Measurements from ENCODE around the gene MOV10L1.

DNA sequence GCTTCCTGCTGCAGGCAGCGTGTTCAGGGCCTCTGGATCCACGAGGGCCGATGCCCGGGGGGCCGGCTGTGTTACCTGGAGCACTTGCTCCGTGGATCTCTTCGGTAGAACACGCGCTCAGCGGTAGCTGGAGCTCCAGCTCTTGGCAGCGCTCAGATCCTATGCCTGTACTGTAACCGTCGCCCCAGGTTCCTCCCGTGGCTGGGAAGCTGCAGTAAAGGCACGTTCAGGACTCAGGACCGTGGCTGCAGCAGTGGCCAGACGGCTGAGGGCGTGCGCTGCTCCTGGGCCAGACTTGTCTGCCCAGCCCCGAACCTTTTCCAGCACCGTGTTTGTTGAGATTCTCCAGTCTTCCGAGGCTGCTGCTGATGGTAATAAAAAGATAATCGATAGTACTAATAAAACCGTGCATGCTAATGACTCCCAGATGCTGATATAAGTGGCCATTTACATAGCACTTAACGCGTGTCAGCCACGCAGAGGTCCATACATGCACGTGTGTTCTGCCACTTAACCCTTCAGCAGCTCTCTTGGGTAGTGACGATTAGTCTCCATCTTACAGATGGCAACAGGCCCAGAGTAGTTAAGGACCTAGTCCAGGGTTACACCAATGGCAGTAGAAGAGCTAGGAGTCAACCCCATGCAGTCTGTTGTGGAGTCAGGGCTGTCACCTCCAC lies 1.4 kb downstream of the MOV10L1 start:
- TF ChIP-seq EZH2phosphoT487 (IDR thresholded peaks at IDR 0.05; ENCODE audit: borderline replicate concordance, low read depth, low read length): no peak
- TF ChIP-seq, protein P1, sequence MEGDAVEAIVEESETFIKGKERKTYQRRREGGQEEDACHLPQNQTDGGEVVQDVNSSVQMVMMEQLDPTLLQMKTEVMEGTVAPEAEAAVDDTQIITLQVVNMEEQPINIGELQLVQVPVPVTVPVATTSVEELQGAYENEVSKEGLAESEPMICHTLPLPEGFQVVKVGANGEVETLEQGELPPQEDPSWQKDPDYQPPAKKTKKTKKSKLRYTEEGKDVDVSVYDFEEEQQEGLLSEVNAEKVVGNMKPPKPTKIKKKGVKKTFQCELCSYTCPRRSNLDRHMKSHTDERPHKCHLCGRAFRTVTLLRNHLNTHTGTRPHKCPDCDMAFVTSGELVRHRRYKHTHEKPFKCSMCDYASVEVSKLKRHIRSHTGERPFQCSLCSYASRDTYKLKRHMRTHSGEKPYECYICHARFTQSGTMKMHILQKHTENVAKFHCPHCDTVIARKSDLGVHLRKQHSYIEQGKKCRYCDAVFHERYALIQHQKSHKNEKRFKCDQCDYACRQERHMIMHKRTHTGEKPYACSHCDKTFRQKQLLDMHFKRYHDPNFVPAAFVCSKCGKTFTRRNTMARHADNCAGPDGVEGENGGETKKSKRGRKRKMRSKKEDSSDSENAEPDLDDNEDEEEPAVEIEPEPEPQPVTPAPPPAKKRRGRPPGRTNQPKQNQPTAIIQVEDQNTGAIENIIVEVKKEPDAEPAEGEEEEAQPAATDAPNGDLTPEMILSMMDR (conservative IDR thresholded peaks at IDR 0.05; ENCODE audit: low read length): no peak
